Measurements from ENCODE around the gene GLRX2. TPM values are rescaled to one million over a fixed set of nuclear protein-coding genes. Genes with fewer than 3 reads are reported as not detected.

Gene GLRX2
- total RNA-seq, 1 experiment from 2014 or later: 30.6 TPM

DNA sequence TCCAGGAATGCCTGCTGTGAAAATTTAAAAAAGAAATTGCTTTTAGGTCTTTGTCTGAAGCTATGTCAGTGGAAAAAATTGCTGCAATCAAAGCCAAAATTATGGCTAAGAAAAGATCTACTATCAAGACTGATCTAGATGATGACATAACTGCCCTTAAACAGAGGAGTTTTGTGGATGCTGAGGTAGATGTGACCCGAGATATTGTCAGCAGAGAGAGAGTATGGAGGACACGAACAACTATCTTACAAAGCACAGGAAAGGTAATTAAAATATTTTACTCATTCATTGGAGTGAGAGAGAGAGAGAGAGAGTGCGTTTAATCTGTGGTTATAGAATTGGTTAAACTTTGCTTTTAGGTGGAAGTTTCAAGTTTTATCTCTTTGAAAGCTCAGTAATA is 36.6 kb upstream of the GLRX2 start:
- peaks cover 82% of the 10 kb centered on the region for H3K79me2 ChIP-seq (ENCODE audit: insufficient read depth, low read length)

More for the DNA sequence above, 36.6 kb upstream of the GLRX2 start:
- Histone ChIP-seq H3K9me2 (ENCODE audit: insufficient read depth) (no peaks in the 10 kb centered on the region), H3K9me3 (ENCODE audit: control insufficient read depth in 1 of 2, insufficient read depth in 1 of 2, low read depth in 1 of 2, low read length in 2 of 2) (no peaks in the 10 kb centered on the region), H3K27me3 (ENCODE audit: insufficient read depth, low read length) (no peaks in the 10 kb centered on the region), H2AFZ (ENCODE audit: low read depth, low read length, poor library complexity, severe bottlenecking) (no peak overlapping the region), H3K27ac (ENCODE audit: low read depth, low read length) (no peak overlapping the region), H3K4me3 (replicated peaks in 1 of 2; ENCODE audit: low read depth in 1 of 2, low read length in 2 of 2) (no peak overlapping the region), H3K4me1 (ENCODE audit: control insufficient read depth in 1 of 2, insufficient read depth in 2 of 2, low read length in 2 of 2) (no peaks in the 10 kb centered on the region), H3K9ac (ENCODE audit: low read length) (no peak overlapping the region), H3K4me2 (ENCODE audit: low read length) (no peak overlapping the region), H3K36me3 (ENCODE audit: control insufficient read depth in 1 of 2, insufficient read depth in 2 of 2, low read length in 2 of 2) (peaks cover 18 to 42% of the 10 kb centered on the region in 2 experiments), H4K20me1 (ENCODE audit: insufficient read depth) (peaks cover 12% of the 10 kb centered on the region; the same call in 1 of the 2 replicates)
- RAD21 ChIA-PET (ENCODE audit: low non-redundant PET in 1 of 2, low total read pairs in 2 of 2, uncharacterized antibody in 2 of 2, unreplicated experiment in 2 of 2): no interaction called here
- POLR2A ChIA-PET: interaction anchor here (1.0 kb wide), 1 partner anchor 82 kb away, joined by 3 read pairs; the partner anchor contains the start of genes RO60 and UCHL5
- no peak for TF ChIP-seq ELF1 (IDR thresholded peaks at IDR 0.05; ENCODE audit: borderline replicate concordance, low read depth)
- no peak for TF ChIP-seq ZNF274 (IDR thresholded peaks at IDR 0.05; ENCODE audit: low read depth, low read length)
- no peak for TF ChIP-seq ZBTB33 (IDR thresholded peaks at IDR 0.05; ENCODE audit: extremely low read depth, insufficient replicate concordance, low read length)
- TF ChIP-seq SIN3A (IDR thresholded peaks at IDR 0.05; ENCODE audit: low read depth): no peak
- TF ChIP-seq POLR2AphosphoS5 (IDR thresholded peaks at IDR 0.05; ENCODE audit: low read depth, low read length): no peak
- no peak for TF ChIP-seq JUND (IDR thresholded peaks at IDR 0.05)
- TF ChIP-seq TCF7L2 (IDR thresholded peaks at IDR 0.05; ENCODE audit: borderline replicate concordance, extremely low read depth, insufficient read depth, insufficient read length): no peak
- TF ChIP-seq, protein P1, sequence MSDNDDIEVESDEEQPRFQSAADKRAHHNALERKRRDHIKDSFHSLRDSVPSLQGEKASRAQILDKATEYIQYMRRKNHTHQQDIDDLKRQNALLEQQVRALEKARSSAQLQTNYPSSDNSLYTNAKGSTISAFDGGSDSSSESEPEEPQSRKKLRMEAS (IDR thresholded peaks at IDR 0.05): no peak
- TF ChIP-seq, protein P2, sequence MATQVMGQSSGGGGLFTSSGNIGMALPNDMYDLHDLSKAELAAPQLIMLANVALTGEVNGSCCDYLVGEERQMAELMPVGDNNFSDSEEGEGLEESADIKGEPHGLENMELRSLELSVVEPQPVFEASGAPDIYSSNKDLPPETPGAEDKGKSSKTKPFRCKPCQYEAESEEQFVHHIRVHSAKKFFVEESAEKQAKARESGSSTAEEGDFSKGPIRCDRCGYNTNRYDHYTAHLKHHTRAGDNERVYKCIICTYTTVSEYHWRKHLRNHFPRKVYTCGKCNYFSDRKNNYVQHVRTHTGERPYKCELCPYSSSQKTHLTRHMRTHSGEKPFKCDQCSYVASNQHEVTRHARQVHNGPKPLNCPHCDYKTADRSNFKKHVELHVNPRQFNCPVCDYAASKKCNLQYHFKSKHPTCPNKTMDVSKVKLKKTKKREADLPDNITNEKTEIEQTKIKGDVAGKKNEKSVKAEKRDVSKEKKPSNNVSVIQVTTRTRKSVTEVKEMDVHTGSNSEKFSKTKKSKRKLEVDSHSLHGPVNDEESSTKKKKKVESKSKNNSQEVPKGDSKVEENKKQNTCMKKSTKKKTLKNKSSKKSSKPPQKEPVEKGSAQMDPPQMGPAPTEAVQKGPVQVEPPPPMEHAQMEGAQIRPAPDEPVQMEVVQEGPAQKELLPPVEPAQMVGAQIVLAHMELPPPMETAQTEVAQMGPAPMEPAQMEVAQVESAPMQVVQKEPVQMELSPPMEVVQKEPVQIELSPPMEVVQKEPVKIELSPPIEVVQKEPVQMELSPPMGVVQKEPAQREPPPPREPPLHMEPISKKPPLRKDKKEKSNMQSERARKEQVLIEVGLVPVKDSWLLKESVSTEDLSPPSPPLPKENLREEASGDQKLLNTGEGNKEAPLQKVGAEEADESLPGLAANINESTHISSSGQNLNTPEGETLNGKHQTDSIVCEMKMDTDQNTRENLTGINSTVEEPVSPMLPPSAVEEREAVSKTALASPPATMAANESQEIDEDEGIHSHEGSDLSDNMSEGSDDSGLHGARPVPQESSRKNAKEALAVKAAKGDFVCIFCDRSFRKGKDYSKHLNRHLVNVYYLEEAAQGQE (IDR thresholded peaks at IDR 0.05; ENCODE audit: low read depth): no peak
- no peak for TF ChIP-seq CBX3 (IDR thresholded peaks at IDR 0.05; ENCODE audit: low read depth)
- TF ChIP-seq EZH2 (IDR thresholded peaks at IDR 0.05): no peak
- TF ChIP-seq SP1 (IDR thresholded peaks at IDR 0.05; ENCODE audit: low read depth): no peak
- TF ChIP-seq EZH2phosphoT487 (IDR thresholded peaks at IDR 0.05; ENCODE audit: borderline replicate concordance): no peak
- no peak for TF ChIP-seq CEBPB (IDR thresholded peaks at IDR 0.05; ENCODE audit: low read depth)
- TF ChIP-seq RAD21 (IDR thresholded peaks at IDR 0.05; ENCODE audit: low read depth): no peak
- no peak for TF ChIP-seq SRF (IDR thresholded peaks at IDR 0.05; ENCODE audit: low read depth)
- no peak for TF ChIP-seq ZFX (IDR thresholded peaks at IDR 0.05)
- no peak for TF ChIP-seq FOSL1 (IDR thresholded peaks at IDR 0.05; ENCODE audit: low read depth)
- TF ChIP-seq, protein P3, sequence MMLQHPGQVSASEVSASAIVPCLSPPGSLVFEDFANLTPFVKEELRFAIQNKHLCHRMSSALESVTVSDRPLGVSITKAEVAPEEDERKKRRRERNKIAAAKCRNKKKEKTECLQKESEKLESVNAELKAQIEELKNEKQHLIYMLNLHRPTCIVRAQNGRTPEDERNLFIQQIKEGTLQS (IDR thresholded peaks at IDR 0.05): no peak
- TF ChIP-seq CTCF (IDR thresholded peaks at IDR 0.05 in 2 of 3, conservative IDR thresholded peaks at IDR 0.05 in 1 of 3; ENCODE audit: borderline replicate concordance in 1 of 3, insufficient read depth in 1 of 3, low read depth in 2 of 3, low read length in 2 of 3): no peak
- intact Hi-C loops (cut with micrococcal nuclease): loop anchor here (5.0 kb wide), 1 partner anchor 1155 kb away; no protein-coding TSS in a partner anchor
- BruUV-seq (replicated peaks): no TSS peak
- CTCF ChIA-PET: interaction anchor here (2.4 to 2.7 kb wide), 2 partner anchors 14 to 122 kb away, joined by 14 to 21 read pairs; no protein-coding TSS in a partner anchor
- no peak for DNase-seq (ENCODE audit: low read depth, low spot score)
- ATAC-seq: no peak

Data from HCT116 (cell line).